ENCODE data around the gene CNN1.
"Not testable (repeated sequence)": the region's sequence is repeated elsewhere in the genome, so short reads cannot be mapped to it uniquely, and the experiment has no call there.

Gene CNN1

GRCh38 chr19:11598746-11599145, 60.1 kb downstream of the CNN1 start:
- no peak for DNase-seq (ENCODE audit: low read depth in 2 of 3, low spot score in 1 of 3)

- not testable (repeated sequence) for DNase-seq (ENCODE audit: low read depth in 2 of 3, low spot score in 1 of 3)
Observed at GRCh38 chr19:11599704-11600103, 61.1 kb downstream of the CNN1 start.
